HG03135 (cell line): ENCODE measurements around the gene NUDCD3.
"Not testable (repeated sequence)": the region's sequence is repeated elsewhere in the genome, so short reads cannot be mapped to it uniquely, and the experiment has no call there.

Experiments
- ATAC-seq: cut with Tn5 transposase; IDR thresholded peaks from one replicate; pipeline ENCODE4 v1.9.1; 2021; ENCODE audit warnings: mild to moderate bottlenecking, moderate library complexity; ENCODE audit not compliant: unreplicated experiment

The NUDCD3 gene

GRCh38 chr7:44518761-44519160 lies 28.3 kb upstream of the NUDCD3 start:
- no peak for ATAC-seq

- ATAC-seq: no peak
These were observed 26.7 kb upstream of the NUDCD3 start for GRCh38 chr7:44517175-44517574.

GRCh38 chr7:44515590-44516268 lies 25.3 kb upstream of the NUDCD3 start:
- ATAC-seq: no peak

GRCh38 chr7:44512736-44513135 lies 22.3 kb upstream of the NUDCD3 start:
- no peak for ATAC-seq

- ATAC-seq: no peak
These were observed 21.5 kb upstream of the NUDCD3 start for GRCh38 chr7:44511863-44512468.

GRCh38 chr7:44511236-44511635 lies 20.8 kb upstream of the NUDCD3 start:
- ATAC-seq: no peak

GRCh38 chr7:44508328-44509030 lies 18.0 kb upstream of the NUDCD3 start:
- no peak for ATAC-seq

- ATAC-seq: not testable (repeated sequence)
These were observed 16.3 kb upstream of the NUDCD3 start for GRCh38 chr7:44506592-44507288.

- no peak for ATAC-seq
These were observed 15.1 kb upstream of the NUDCD3 start for GRCh38 chr7:44505595-44505994.

GRCh38 chr7:44498230-44498954 lies 7.9 kb upstream of the NUDCD3 start:
- no peak for ATAC-seq

GRCh38 chr7:44497155-44498027 lies 6.9 kb upstream of the NUDCD3 start:
- ATAC-seq: no peak

GRCh38 chr7:44496385-44496784 lies 5.9 kb upstream of the NUDCD3 start:
- ATAC-seq: no peak

- ATAC-seq: no peak
These were observed 4.5 kb upstream of the NUDCD3 start for GRCh38 chr7:44494960-44495359.

GRCh38 chr7:44491229-44491628 lies 771 bp upstream of the NUDCD3 start:
- ATAC-seq: no peak

GRCh38 chr7:44489955-44490350 lies 505 bp downstream of the NUDCD3 start:
- ATAC-seq: peak; percentile 14

GRCh38 chr7:44488955-44489354 lies 1.5 kb downstream of the NUDCD3 start:
- no peak for ATAC-seq

- no peak for ATAC-seq
These were observed 3.8 kb downstream of the NUDCD3 start for GRCh38 chr7:44486693-44487092.

GRCh38 chr7:44486001-44486400 lies 4.5 kb downstream of the NUDCD3 start:
- ATAC-seq: no peak

GRCh38 chr7:44484482-44485313 lies 5.8 kb downstream of the NUDCD3 start:
- no peak for ATAC-seq
